VCaP (cell line): ENCODE results near the gene POLD4.
A peak's percentile ranks its signal among the peaks of the same experiment; 100 is the strongest.

Experiments used
- H3K27ac ChIP-seq: fragments of 450-650 bp; 2 replicates; pipeline ENCODE4 v1.5.1; 2017
- TF ChIP-seq, protein P1 (sequence below): fragments of 450-650 bp; conservative IDR thresholded peaks from 2 replicates; pipeline ENCODE4 v1.5.1; 2017; ENCODE audit warnings: mild to moderate bottlenecking, moderate library complexity

Gene POLD4

GRCh38 chr11:67366546-67366945 is 13.2 kb upstream of the POLD4 start:
- TF ChIP-seq, protein P1, sequence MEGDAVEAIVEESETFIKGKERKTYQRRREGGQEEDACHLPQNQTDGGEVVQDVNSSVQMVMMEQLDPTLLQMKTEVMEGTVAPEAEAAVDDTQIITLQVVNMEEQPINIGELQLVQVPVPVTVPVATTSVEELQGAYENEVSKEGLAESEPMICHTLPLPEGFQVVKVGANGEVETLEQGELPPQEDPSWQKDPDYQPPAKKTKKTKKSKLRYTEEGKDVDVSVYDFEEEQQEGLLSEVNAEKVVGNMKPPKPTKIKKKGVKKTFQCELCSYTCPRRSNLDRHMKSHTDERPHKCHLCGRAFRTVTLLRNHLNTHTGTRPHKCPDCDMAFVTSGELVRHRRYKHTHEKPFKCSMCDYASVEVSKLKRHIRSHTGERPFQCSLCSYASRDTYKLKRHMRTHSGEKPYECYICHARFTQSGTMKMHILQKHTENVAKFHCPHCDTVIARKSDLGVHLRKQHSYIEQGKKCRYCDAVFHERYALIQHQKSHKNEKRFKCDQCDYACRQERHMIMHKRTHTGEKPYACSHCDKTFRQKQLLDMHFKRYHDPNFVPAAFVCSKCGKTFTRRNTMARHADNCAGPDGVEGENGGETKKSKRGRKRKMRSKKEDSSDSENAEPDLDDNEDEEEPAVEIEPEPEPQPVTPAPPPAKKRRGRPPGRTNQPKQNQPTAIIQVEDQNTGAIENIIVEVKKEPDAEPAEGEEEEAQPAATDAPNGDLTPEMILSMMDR: no peak
- no peak overlapping the region for H3K27ac ChIP-seq

DNA sequence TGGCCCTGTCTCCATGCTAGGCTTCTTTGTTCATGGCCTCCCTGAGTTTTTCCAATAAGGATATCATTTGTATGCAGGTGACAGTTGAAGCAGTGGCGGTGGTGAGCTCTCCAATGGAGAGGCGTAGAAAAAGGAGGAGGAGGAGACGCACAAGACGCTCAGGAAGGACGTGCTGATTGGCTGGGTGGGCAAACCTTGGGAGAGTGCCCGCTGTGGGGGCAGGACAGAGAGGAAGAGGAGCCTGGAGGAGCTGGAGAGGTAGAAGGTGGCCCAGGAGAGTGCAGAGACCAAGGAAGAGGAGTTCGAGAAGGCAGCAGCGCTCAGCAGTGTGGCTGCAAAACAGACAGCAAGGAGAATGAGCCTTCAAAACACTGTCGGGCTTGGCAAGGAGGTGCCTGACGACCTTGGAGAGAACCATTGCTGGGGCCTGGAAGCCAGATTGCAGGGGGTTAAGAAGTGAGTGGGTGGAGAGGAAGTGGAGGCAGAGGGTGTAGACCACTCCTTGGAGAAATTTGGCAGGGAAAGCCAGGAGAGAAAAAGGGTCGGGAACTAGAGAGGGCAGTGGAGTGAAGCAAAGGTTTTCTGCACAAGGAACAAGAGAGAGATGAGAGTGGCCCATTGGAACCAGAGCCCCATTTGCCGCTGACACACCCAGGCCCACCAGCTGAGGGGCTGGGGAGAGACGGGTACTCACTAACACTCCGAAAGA is 12.5 kb upstream of the POLD4 start:
- no peak overlapping the region for H3K27ac ChIP-seq
- TF ChIP-seq, protein P1: no peak

GRCh38 chr11:67364783-67365722 is 11.7 kb upstream of the POLD4 start:
- TF ChIP-seq, protein P1: no peak

DNA sequence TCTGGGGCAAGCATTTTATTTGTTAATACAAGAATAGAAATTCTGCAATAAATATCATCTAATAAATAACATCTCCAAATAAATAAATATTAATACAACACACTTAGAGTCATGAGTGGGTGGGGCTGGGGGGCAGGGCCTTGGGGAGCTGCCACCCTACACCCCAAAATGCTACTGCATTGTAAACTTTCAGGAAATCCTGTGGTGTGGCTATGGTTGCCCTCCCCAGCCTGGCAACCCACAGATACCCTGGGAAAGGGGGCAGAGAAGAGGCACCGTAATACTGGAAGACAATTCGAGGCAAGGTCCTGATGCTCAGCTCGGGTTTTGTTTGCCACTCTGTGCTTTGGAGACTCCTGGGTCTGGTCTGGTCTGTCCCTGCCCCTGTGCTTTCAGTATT is 10.8 kb upstream of the POLD4 start:
- TF ChIP-seq, protein P1: no peak
- no peak overlapping the region for H3K27ac ChIP-seq

More at GRCh38 chr11:67364783-67365722, 11.7 kb upstream of the POLD4 start:
- no peak overlapping the region for H3K27ac ChIP-seq

DNA sequence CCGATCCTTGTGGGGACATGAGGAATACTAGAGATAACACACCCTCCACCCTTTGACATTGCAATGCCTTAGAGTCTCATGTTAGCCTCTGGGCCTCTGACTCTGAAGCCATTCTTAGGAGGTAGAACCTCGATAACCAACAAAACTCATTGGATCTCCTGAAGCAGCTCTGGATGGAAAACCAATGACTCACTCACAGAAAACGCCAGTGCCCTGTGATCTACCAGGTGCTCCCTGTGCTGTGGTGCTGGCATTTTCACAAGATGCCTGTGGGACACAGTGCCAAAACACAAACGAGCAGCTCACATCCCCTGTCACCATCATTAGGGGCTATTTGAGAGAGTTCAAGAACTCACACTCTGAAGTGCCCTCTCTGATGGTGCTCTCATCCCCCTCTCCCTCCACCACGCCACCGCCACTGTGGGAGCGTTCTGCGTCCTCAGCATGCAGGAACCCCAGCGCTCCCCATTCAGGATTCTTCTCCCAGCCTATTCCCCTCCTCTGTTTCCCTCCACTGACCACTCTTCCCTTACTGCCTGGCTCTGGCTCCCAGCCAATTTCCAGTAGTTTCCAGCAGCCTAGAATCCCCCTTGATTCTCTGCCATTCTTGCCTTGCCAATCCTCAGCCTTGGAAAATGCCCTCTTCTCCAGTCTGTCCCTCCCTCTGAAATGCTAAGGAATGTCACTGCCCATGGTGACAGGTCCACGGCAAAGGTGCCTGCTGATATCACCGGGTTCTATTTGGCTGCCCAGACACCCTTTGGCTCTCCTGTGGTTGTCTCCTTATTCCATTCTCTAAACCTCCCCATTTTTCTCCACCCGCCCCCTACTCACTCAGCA is 4.7 kb upstream of the POLD4 start:
- no peak overlapping the region for H3K27ac ChIP-seq
- TF ChIP-seq, protein P1: no peak

GRCh38 chr11:67356864-67357561 is 3.7 kb upstream of the POLD4 start:
- TF ChIP-seq, protein P1: peak; percentile 100
- H3K27ac ChIP-seq: no peak overlapping the region
